Measurements from ENCODE around the gene NUP133.

DNA sequence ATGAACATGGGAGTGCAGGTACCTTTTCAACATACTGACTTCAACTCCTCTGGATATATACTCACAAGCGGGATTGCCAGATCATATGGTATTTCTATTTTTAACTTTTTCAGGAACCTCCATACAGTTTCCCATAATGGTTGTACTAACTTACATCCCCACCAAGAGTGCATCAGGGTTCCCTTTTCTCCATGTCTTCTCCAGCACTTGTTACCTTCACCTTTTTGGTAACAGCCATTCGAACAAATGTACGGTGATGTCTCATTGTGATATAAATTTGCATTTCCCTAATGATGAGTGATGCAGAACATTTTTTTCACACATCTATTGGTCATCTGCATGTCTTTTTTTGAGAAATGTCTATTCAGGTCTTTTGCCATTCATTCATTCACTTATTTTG is 48.3 kb downstream of the NUP133 start:
- TF ChIP-seq, protein P1, sequence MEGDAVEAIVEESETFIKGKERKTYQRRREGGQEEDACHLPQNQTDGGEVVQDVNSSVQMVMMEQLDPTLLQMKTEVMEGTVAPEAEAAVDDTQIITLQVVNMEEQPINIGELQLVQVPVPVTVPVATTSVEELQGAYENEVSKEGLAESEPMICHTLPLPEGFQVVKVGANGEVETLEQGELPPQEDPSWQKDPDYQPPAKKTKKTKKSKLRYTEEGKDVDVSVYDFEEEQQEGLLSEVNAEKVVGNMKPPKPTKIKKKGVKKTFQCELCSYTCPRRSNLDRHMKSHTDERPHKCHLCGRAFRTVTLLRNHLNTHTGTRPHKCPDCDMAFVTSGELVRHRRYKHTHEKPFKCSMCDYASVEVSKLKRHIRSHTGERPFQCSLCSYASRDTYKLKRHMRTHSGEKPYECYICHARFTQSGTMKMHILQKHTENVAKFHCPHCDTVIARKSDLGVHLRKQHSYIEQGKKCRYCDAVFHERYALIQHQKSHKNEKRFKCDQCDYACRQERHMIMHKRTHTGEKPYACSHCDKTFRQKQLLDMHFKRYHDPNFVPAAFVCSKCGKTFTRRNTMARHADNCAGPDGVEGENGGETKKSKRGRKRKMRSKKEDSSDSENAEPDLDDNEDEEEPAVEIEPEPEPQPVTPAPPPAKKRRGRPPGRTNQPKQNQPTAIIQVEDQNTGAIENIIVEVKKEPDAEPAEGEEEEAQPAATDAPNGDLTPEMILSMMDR (IDR thresholded peaks at IDR 0.05), result no peak
- no peak for TF ChIP-seq POLR2A (IDR thresholded peaks at IDR 0.05)
